CD4-positive, CD25-positive, alpha-beta regulatory T cell (primary cell): ENCODE measurements around the gene LRRC8B. TPM values are rescaled to one million over a fixed set of nuclear protein-coding genes. Genes with fewer than 3 reads are reported as not detected.
A peak's percentile ranks its signal among the peaks of the same experiment; 100 is the strongest.

Source experiments
- ATAC-seq, 2 donors: fragments of 150-1000 bp; cut with Tn5 transposase; one replicate each; pipeline ENCODE4 v1.10.0; 2021; ENCODE audit warnings: low read depth in 2 of 2, moderate number of reproducible peaks in 2 of 2, moderate library complexity in 1 of 2
- DNase-seq, 3 donors: peaks; one replicate each; pipeline versions ENCODE4 v3.0.0 to v3.0.0-alpha.2; 2012 to 2022; ENCODE audit warnings: mixed read lengths in 1 of 3
- H3K27ac ChIP-seq: one replicate; pipeline ENCODE4 v1.7.0; 2013; ENCODE audit warnings: mild to moderate bottlenecking, low read length; ENCODE audit not compliant: insufficient read depth, poor library complexity, severe bottlenecking
- H3K27me3 ChIP-seq: one replicate; pipeline ENCODE4 v1.7.0; 2013; ENCODE audit warnings: low read length; ENCODE audit not compliant: control insufficient read depth, insufficient read depth
- H3K36me3 ChIP-seq: one replicate; pipeline ENCODE4 v1.7.0; 2013; ENCODE audit warnings: mild to moderate bottlenecking, low read length, moderate library complexity; ENCODE audit not compliant: control insufficient read depth, insufficient read depth
- H3K4me1 ChIP-seq: 2 replicates; pipeline ENCODE4 v1.7.0; 2013; ENCODE audit warnings: mild to moderate bottlenecking, low read length; ENCODE audit not compliant: insufficient read depth, control insufficient read depth, poor library complexity, severe bottlenecking
- H3K4me3 ChIP-seq: one replicate; pipeline ENCODE4 v1.7.0; 2013; ENCODE audit warnings: low read depth, mild to moderate bottlenecking, low read length, moderate library complexity
- H3K9me3 ChIP-seq, 2 experiments: 1 replicate in 1 of 2; 2 replicates in 1 of 2; pipeline ENCODE4 v1.7.0; 2013; ENCODE audit warnings: low read length in 2 of 2, mild to moderate bottlenecking in 1 of 2, moderate library complexity in 1 of 2; ENCODE audit not compliant: control insufficient read depth in 2 of 2
- H3K27ac Mint-ChIP-seq, 3 donors: one replicate each; pipeline ENCODE4 v1.8.0; 2020 to 2022; ENCODE audit warnings: mild to moderate bottlenecking in 3 of 3, mixed read lengths in 3 of 3, moderate library complexity in 2 of 3
- H3K27me3 Mint-ChIP-seq: one replicate; pipeline ENCODE4 v1.8.0; 2022; ENCODE audit warnings: mild to moderate bottlenecking, mixed read lengths
- H3K36me3 Mint-ChIP-seq: one replicate; pipeline ENCODE4 v1.8.0; 2020; ENCODE audit warnings: mixed read lengths
- H3K4me1 Mint-ChIP-seq, 4 donors: one replicate each; pipeline ENCODE4 v1.8.0; 2020 to 2022; ENCODE audit warnings: mixed read lengths in 4 of 4, mild to moderate bottlenecking in 1 of 4
- H3K4me3 Mint-ChIP-seq, 4 donors: one replicate each; pipeline ENCODE4 v1.8.0; 2020 to 2022; ENCODE audit warnings: mild to moderate bottlenecking in 4 of 4, mixed read lengths in 4 of 4, moderate library complexity in 3 of 4
- H3K9me3 Mint-ChIP-seq, 7 donors: one replicate each; pipeline ENCODE4 v1.8.0; 2020 to 2022; ENCODE audit warnings: mixed read lengths in 7 of 7, mild to moderate bottlenecking in 3 of 7, moderate library complexity in 2 of 7
- polyA plus RNA-seq, 4 donors: library from polyadenylated mRNA; unstranded; fragments of 300-500 nt; fragmentation: Illumina TruSeq; gene quantifications; one replicate each; pipeline ENCODE4 v1.2.3, GENCODE V29; 2021
- total RNA-seq: library from RNA; stranded (reverse); gene quantifications from one replicate; pipeline ENCODE4 v1.2.3, GENCODE V29; 2022

Gene LRRC8B
- total and polyA plus RNA-seq, 5 donors from 2014 or later: 8.9 to 20.4 (median 19.1) TPM

DNA sequence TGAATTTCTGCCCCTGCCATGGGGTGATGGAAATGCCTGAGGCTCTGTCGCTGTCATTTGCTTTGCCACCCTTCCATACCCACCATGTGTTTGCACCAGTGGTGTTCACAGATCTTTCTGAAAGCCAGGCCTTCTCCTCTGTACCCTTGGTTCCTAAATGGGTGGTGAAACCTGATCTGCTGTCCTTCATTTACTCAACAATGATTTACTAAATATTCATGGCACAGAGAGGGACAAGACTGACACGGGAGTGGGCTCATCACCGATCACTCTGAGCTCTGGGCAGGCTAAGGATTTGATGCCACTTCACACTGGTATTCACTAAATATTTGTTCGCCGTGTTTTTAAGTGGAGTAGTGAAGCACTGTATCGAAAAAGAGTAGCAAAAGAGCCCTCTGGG is 40.9 kb downstream of the LRRC8B start:
- ATAC-seq: no peak
- Mint-ChIP-seq H3K27me3 (no peaks in the 10 kb centered on the region), H3K9me3 (peaks cover 0 to 5% (median 0%) of the 10 kb centered on the region in 7 donors), H3K27ac (peak overlapping the region in 1 of 3 donors; percentile 46), H3K4me1 (peaks cover 14 to 49% (median 40%) of the 10 kb centered on the region in 4 donors), H3K4me3 (no peak overlapping the region), H3K36me3 (peaks cover 28% of the 10 kb centered on the region)
- DNase-seq: no peak
- Histone ChIP-seq H3K27me3 (no peaks in the 10 kb centered on the region), H3K9me3 (no peaks in the 10 kb centered on the region), H3K27ac (no peak overlapping the region), H3K4me1 (no peaks in the 10 kb centered on the region), H3K36me3 (peaks cover 20% of the 10 kb centered on the region), H3K4me3 (no peak overlapping the region)

DNA sequence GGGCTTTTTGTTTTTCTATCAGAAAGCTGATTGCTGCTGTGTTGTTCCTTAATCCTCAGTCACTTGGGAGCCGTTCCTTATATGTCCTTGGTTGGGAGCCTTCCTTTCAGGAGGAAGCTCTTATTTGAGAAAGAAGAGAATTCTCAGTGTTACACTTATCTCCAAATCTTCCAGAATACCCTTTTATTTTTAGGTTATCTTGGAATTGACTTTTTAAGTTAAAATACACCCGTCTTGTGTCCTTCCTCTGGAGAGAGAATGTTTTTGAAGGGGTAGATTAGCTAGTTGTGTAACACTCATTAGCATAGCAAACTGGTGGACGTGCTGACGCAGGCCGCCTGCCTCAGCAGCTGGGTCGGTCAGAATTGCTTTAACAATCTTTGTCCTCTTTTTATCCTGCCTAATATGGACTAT is 42.1 kb downstream of the LRRC8B start:
- ATAC-seq: no peak
- peaks cover 14 to 58% (median 43%) of the 10 kb centered on the region in 4 donors for H3K4me1 Mint-ChIP-seq
- H3K27ac Mint-ChIP-seq: no peak overlapping the region
- H3K27me3 Mint-ChIP-seq: no peaks in the 10 kb centered on the region
- Histone ChIP-seq H3K4me3 (no peak overlapping the region), H3K27me3 (no peaks in the 10 kb centered on the region), H3K27ac (no peak overlapping the region), H3K4me1 (no peaks in the 10 kb centered on the region), H3K9me3 (no peaks in the 10 kb centered on the region), H3K36me3 (peaks cover 20% of the 10 kb centered on the region)
- H3K4me3 Mint-ChIP-seq: peak overlapping the region in 1 of 4 donors; percentile 5
- H3K36me3 Mint-ChIP-seq: peaks cover 39% of the 10 kb centered on the region
- no peak for DNase-seq
- H3K9me3 Mint-ChIP-seq: peaks cover 0 to 6% (median 1%) of the 10 kb centered on the region in 7 donors

- H3K36me3 Mint-ChIP-seq: peaks cover 47% of the 10 kb centered on the region
- no peak for DNase-seq
- Histone ChIP-seq H3K27me3 (no peaks in the 10 kb centered on the region), H3K36me3 (peaks cover 22% of the 10 kb centered on the region), H3K4me1 (no peaks in the 10 kb centered on the region), H3K27ac (no peak overlapping the region), H3K4me3 (no peak overlapping the region), H3K9me3 (no peaks in the 10 kb centered on the region)
- no peaks in the 10 kb centered on the region for H3K27me3 Mint-ChIP-seq
- H3K27ac Mint-ChIP-seq: no peak overlapping the region
- peaks cover 14 to 57% (median 43%) of the 10 kb centered on the region in 4 donors for H3K4me1 Mint-ChIP-seq
- no peak for ATAC-seq
- peaks cover 0 to 6% (median 0%) of the 10 kb centered on the region in 7 donors for H3K9me3 Mint-ChIP-seq
- H3K4me3 Mint-ChIP-seq: no peak overlapping the region
These were observed 43.2 kb downstream of the LRRC8B start for GRCh38 chr1:89567797-89568196.

GRCh38 chr1:89573410-89573809 is 48.8 kb downstream of the LRRC8B start:
- H3K4me3 ChIP-seq: no peak overlapping the region
- H3K36me3 ChIP-seq: peaks cover 37% of the 10 kb centered on the region
- H3K4me3 Mint-ChIP-seq: no peak overlapping the region
- peaks cover 0 to 6% (median 0%) of the 10 kb centered on the region in 7 donors for H3K9me3 Mint-ChIP-seq
- no peak for DNase-seq
- no peaks in the 10 kb centered on the region for H3K4me1 ChIP-seq
- H3K27me3 Mint-ChIP-seq: no peaks in the 10 kb centered on the region
- H3K36me3 Mint-ChIP-seq: peaks cover 65% of the 10 kb centered on the region
- H3K4me1 Mint-ChIP-seq: peaks cover 0 to 18% (median 13%) of the 10 kb centered on the region in 4 donors
- no peak for ATAC-seq
- no peaks in the 10 kb centered on the region for H3K27me3 ChIP-seq
- peak overlapping the region in 2 of 3 donors; percentile 34 to 56 for H3K27ac Mint-ChIP-seq
- no peak overlapping the region for H3K27ac ChIP-seq
- no peaks in the 10 kb centered on the region for H3K9me3 ChIP-seq

DNA sequence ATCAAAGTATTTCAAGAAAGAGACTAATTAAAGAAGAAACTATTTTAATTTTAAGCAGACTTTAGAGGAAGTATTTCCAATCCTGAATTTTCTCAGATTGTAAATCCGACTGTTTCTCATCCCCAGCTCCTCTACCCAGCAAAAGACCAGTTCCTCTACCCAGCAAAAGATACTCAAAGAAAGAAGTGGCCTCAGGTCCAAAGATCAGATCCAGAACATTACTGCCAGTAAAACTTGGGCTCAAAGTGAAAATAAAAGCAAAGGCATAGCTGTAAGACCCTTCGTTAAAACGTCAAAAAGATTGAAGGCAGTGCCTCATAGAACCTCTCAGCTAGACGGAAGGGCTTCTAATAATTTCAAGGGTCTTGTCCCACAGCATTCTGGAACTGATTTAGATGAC is 50.0 kb downstream of the LRRC8B start:
- no peak for ATAC-seq
- Mint-ChIP-seq H3K4me1 (peaks cover 0 to 18% (median 15%) of the 10 kb centered on the region in 4 donors), H3K27ac (peak overlapping the region in 2 of 3 donors; percentile 31 to 34)

GRCh38 chr1:89575207-89575606 is 50.6 kb downstream of the LRRC8B start:
- H3K4me3 ChIP-seq: no peak overlapping the region
- DNase-seq: no peak

More for the DNA sequence above, 50.0 kb downstream of the LRRC8B start:
- Mint-ChIP-seq H3K27me3 (no peaks in the 10 kb centered on the region), H3K4me3 (no peak overlapping the region), H3K9me3 (peaks cover 0 to 6% (median 0%) of the 10 kb centered on the region in 7 donors), H3K36me3 (peaks cover 65% of the 10 kb centered on the region)
- Histone ChIP-seq H3K4me1 (no peaks in the 10 kb centered on the region), H3K36me3 (peaks cover 32% of the 10 kb centered on the region), H3K27me3 (no peaks in the 10 kb centered on the region), H3K27ac (no peak overlapping the region), H3K9me3 (no peaks in the 10 kb centered on the region), H3K4me3 (no peak overlapping the region)
- no peak for DNase-seq

DNA sequence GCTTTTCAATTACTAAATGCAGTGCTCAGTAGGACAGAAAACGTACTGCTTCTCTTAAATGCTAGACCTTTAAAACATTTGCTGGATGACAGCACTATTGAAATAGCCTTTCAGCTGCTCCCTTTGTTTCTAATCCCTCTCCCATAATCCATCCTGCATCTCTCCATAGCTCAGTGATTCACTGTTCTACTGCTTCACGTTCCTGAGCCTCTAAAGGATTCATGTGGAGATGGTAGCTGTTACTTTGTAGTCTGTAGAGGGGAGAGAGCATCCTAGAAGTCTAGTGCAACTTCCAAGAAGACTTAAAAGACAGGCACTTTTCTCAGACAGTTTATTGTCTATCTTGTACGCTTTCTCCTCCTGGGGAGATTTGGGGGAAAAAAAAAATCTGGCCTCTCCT is 51.4 kb downstream of the LRRC8B start:
- Histone ChIP-seq H3K9me3 (no peaks in the 10 kb centered on the region), H3K36me3 (peaks cover 34% of the 10 kb centered on the region), H3K27me3 (no peaks in the 10 kb centered on the region), H3K27ac (no peak overlapping the region), H3K4me1 (no peaks in the 10 kb centered on the region), H3K4me3 (no peak overlapping the region)
- Mint-ChIP-seq H3K27ac (no peak overlapping the region), H3K9me3 (peaks cover 0 to under 1% (median 0%) of the 10 kb centered on the region in 7 donors), H3K36me3 (peaks cover 62% of the 10 kb centered on the region), H3K27me3 (no peaks in the 10 kb centered on the region), H3K4me1 (peaks cover 5 to 17% (median 10%) of the 10 kb centered on the region in 4 donors), H3K4me3 (no peak overlapping the region)
- no peak for ATAC-seq
- DNase-seq: no peak

More at GRCh38 chr1:89575207-89575606, 50.6 kb downstream of the LRRC8B start:
- peaks cover 65% of the 10 kb centered on the region for H3K36me3 Mint-ChIP-seq
- no peaks in the 10 kb centered on the region for H3K27me3 Mint-ChIP-seq
- H3K9me3 Mint-ChIP-seq: peaks cover 0 to 6% (median 0%) of the 10 kb centered on the region in 7 donors
- Histone ChIP-seq H3K27me3 (no peaks in the 10 kb centered on the region), H3K4me1 (no peaks in the 10 kb centered on the region), H3K9me3 (no peaks in the 10 kb centered on the region), H3K36me3 (peaks cover 32% of the 10 kb centered on the region), H3K27ac (no peak overlapping the region)
- ATAC-seq: no peak
- H3K4me3 Mint-ChIP-seq: no peak overlapping the region
- peak overlapping the region in 1 of 3 donors; percentile 38 for H3K27ac Mint-ChIP-seq
- H3K4me1 Mint-ChIP-seq: peaks cover 0 to 18% (median 14%) of the 10 kb centered on the region in 4 donors

DNA sequence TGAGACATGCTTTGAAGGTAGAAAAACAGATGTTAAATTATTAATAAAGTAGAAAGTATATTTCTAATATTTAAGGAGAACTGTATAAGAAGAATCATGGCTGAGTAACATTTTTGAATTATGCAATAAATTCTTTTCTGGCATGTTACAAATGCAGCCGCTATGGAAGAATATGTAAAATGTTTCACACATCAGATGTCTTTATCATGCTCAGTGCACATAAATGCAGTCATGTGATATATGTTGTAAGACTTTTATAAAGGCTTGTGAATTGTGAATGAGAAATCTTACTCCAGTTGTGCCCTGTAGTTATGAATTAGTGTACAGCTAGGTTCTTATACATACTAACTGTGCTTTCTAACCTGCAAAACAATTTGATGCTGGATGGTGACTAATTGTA is 53.5 kb downstream of the LRRC8B start:
- H3K4me1 Mint-ChIP-seq: peaks cover 12 to 16% (median 13%) of the 10 kb centered on the region in 4 donors
- no peaks in the 10 kb centered on the region for H3K27me3 ChIP-seq
- ATAC-seq (no peak), DNase-seq (no peak)
- H3K4me1 ChIP-seq: no peaks in the 10 kb centered on the region
- H3K27ac ChIP-seq: no peak overlapping the region
- no peak overlapping the region for H3K27ac Mint-ChIP-seq
- H3K27me3 Mint-ChIP-seq: no peaks in the 10 kb centered on the region
- no peak overlapping the region for H3K4me3 ChIP-seq
- peaks cover 43% of the 10 kb centered on the region for H3K36me3 ChIP-seq
- no peak overlapping the region for H3K4me3 Mint-ChIP-seq
- H3K9me3 ChIP-seq: no peaks in the 10 kb centered on the region
- no peaks in the 10 kb centered on the region for H3K9me3 Mint-ChIP-seq
- H3K36me3 Mint-ChIP-seq: peaks cover 59% of the 10 kb centered on the region
